ENCODE measurements around the gene PPM1D.
"Not testable (repeated sequence)": the region's sequence is repeated elsewhere in the genome, so short reads cannot be mapped to it uniquely, and the experiment has no call there.

PPM1D gene

GRCh38 chr17:60594170-60594569, 5.8 kb upstream of the PPM1D start:
- DNase-seq, result not testable (repeated sequence)

DNA sequence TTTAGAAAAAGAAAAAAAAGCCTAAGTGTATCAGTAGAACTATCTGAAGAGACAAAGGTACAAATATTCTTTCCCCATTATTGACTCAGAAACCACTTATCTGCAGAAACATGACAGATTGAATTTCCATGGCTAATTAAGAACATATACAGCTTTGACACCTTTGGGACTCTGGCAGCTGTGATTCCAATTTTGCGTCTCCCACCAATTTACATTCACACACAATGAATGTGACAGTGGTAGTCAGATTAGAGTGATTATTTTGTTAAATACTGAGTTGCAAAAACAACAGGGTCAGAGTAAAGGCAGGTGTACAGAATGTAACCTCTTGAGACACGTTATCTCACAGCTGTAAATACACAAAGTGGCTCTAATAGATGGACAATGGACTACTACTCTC, 5.3 kb upstream of the PPM1D start:
- no peak for DNase-seq

- DNase-seq, result no peak
Measured at GRCh38 chr17:60597297-60597696, 2.7 kb upstream of the PPM1D start.

- DNase-seq, result peak; percentile 3
Measured at GRCh38 chr17:60598001-60598736, 1.8 kb upstream of the PPM1D start.

GRCh38 chr17:60599220-60599619, 773 bp upstream of the PPM1D start:
- no peak for DNase-seq

DNA sequence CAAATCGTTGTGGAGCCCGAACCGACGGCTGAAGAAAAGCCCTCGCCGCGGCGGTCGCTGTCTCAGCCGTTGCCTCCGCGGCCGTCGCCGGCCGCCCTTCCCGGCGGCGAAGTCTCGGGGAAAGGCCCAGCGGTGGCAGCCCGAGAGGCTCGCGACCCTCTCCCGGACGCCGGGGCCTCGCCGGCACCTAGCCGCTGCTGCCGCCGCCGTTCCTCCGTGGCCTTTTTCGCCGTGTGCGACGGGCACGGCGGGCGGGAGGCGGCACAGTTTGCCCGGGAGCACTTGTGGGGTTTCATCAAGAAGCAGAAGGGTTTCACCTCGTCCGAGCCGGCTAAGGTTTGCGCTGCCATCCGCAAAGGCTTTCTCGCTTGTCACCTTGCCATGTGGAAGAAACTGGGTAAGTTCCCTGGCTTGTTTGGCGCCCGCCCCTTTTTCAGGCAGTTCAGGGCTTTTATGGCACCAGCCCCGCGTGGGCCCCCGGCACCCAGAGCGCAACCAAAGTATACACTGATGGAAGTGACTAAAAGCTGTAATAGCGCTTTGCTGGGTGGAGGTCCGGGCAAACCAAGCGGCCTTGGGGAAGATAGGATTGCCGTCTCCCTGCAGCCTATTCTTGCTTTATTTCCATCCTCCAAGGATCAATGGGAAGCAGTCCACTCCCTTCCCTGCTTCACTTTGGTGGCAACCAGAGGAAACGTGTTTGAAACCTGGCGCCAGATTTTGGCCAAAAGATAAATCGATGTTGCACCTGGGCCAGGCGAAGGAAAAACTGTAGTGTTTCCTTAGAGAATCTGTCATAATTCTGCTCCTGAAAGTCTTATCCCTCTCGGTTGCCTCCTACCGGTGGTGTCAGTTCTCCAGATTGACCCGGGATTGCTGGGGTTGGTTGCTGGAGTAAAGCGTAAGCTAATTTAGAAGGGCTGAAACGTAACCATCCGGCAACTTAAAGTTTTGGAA, 775 bp downstream of the PPM1D start:
- DNase-seq, result peak; percentile 66

- peak; percentile 16 for DNase-seq
Measured at GRCh38 chr17:60601447-60602384, 1.7 kb downstream of the PPM1D start.

- DNase-seq, result no peak
Measured at GRCh38 chr17:60602385-60602742, 2.4 kb downstream of the PPM1D start.

DNA sequence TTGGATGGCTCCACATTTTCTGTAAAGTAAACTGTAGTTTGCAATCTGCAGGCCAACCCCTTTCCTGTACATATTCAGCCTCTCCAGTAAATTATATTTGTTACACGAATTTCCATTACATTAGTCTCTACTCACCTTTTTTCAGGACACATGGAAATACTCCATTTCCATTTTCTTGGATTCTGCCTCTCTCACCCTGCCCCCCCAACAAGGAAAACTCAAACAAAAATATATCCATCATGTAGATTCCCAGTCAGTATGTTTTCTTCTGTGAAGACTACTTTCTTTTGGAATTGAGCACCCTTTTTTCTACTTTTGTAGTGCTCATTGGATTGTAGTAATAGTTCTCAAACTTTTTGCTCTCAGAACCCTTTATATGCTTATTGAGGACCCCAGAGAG, 2.9 kb downstream of the PPM1D start:
- DNase-seq, result no peak

DNA sequence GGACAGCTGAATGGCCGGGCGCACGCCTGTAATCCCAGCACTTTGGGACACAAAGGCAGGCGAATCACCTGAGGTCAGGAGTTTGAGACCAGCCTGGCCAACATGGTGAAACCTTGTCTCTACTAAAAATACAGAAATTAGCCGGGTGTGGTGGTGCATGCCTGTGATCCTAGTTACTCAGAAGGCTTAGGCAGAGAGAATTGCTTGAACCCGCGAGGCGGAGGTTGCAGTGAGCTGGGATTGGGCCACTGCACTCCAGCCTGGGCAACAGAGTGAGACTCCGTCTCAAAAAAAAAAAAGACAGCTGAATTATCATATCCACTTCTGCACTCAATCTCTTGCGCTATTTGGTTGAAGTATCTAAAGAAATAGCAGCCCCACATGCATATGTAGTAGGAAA, 3.5 kb downstream of the PPM1D start:
- not testable (repeated sequence) for DNase-seq

GRCh38 chr17:60604686-60605334, 4.8 kb downstream of the PPM1D start:
- no peak for DNase-seq

- DNase-seq, result no peak
Measured at GRCh38 chr17:60606036-60606435, 6.0 kb downstream of the PPM1D start.

DNA sequence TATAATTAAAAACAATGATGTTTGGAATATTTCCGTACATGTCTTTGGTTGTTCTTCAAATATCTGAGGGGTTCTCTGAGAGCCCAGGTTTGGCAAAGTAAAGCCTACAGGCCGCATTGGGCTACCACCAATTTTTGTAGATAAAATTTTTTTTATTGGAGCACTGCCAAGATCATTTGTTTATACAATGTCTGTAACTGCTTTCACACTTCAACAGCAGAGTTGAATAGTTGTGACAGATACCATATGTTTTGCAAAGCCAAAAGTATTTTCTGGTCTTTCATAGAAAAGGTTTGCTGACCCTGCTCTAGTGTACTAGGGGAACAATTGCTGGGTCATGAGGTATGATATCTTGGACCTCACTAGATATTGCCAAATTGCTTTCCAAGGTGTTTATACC, 10.5 kb downstream of the PPM1D start:
- DNase-seq, result no peak

DNA sequence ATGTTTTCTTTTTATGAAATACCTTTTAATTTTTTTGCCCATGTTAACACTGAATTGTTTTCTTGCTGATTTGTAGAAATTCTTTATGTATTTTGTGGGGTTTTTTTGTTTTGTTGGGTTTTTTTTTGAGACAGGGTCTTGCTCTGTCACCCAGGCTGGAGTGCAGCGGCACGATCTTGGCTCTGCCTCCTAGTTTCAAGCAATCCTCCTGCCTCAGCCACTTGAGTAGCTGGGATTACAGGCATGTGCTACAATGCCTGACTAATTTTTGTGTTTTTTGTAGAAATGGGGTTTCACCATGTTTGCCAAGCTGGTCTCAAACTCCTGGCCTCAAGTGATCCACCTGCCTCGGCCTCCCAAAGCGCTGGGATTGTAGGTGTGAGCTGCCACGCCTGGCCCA, 11.3 kb downstream of the PPM1D start:
- not testable (repeated sequence) for DNase-seq

GRCh38 chr17:60613325-60613724, 13.3 kb downstream of the PPM1D start:
- DNase-seq, result no peak

- DNase-seq, result not testable (repeated sequence)
Measured at GRCh38 chr17:60613796-60614195, 13.8 kb downstream of the PPM1D start.

DNA sequence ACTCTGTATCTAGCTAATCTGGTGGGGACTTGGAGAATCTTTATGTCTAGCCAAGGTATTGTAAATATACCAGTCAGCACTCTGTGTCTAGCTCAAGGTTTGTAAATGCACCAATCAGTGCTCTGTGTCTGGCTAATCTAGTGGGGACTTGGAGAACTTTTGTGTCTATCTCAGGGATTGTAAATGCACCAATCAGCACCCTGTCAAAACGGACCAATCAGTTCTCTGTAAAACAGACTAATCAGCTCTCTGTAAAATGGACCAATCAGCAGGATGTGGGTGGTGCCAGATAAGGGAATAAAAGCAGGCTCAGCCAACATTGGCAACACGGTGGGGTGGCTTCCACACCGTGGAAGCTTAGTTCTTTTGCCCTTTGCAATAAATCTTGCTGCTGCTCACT, 14.3 kb downstream of the PPM1D start:
- not testable (repeated sequence) for DNase-seq

GRCh38 chr17:60615108-60615507, 15.1 kb downstream of the PPM1D start:
- no peak for DNase-seq

GRCh38 chr17:60615840-60616239, 15.8 kb downstream of the PPM1D start:
- DNase-seq, result no peak

DNA sequence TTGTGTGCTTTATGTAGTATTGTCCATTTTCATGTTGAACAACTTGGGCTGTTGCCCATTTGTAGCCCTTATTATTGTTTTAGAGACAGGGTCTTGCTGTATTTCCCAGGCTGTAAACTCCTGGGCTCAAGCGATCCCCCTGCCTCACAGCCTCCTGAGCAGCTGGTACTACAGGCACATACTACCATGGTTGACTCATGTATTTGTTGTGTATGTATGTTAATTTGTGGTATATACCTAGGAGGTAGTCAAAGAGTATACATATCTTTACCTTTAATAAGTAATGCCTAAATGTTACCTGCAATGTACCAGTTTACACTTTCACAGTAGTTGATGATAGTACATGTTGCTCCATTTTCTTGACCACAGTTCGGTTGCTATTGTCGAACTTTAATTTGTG, 18.1 kb downstream of the PPM1D start:
- DNase-seq, result no peak

DNA sequence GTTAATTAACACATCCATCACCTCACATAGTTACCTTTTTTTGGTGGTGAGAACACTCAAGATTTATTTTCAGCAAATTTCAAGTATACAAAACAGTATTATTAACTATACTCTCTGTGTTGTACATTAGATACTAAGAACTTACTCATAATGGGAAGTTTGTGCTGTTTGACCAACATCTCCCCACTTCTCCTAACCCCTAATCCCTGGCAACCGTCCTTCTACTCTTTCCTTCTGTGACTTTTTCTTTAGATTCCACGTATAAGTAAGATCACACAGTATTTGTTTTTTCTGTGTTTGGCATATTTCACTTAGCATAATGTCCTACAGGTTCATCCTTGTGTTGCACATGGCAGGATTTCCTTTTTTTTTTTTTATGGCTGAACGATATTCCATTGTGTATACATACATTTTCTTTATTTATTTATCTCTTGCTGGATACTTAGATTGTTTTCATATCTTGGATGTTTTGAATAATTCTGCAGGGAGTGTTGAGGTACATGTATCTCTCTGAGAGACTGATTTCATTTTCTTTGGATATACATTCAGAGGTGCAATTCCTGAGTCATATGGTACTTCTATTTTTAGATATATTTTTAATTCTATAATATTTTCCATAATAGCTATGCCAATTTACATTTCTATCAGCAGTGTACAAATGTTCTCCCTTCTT, 19.0 kb downstream of the PPM1D start:
- no peak for DNase-seq

- DNase-seq, result no peak
Measured at GRCh38 chr17:60622961-60623360, 23.0 kb downstream of the PPM1D start.

Measured in GDM1 (cell line).